IPS DF 4.7 (cell line): ENCODE measurements around the gene ANXA11.
"Not testable (repeated sequence)": the region's sequence is repeated elsewhere in the genome, so short reads cannot be mapped to it uniquely, and the experiment has no call there.

Experiments
- DNase-seq: peaks from one replicate; pipeline ENCODE4 v3.0.0-alpha.2; 2013; ENCODE audit warnings: low spot score; ENCODE audit errors: extremely low read depth

Gene ANXA11

DNA sequence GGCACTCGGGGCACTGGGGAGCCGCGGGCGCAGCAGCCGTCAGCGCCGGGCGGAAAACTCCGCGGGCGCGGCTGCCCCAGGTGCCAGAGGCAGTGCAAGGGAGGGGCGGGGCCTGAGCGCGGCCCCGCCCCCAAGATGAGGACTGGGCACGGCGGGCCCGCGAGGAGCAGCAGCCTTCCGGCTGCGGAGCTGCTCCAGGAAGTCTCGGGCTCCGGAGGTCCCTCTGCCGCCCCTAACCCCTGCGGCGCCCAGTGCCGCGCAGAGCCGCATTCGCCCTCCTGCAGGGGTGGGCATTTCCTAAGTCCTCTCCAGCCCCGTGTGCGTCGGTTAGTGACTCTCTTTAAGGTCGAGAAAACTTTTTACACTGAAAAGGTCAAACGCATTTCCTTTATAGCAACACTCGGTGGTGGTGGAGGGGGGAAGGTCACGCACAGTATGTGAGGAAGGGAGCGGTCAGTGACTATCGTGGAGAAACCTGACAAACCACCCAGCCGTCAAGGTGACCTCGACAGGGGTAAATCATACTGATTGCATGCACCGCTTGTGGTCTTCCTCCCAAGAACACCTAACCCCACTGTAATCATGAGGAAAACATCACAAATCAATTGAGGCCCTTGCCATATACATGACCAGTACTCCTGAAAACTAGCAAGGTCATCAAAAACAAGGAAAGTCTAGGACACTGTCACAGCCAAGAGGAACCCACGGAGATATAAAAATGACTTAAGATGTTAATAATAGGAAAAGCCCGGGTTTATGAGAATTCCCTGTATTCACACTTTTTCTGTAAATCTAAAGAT is at the start of gene ANXA11:
Gene ANXA11, minus strand, starts transcription at position 61 of the 800 bp plus-strand sequence. CDS start 32,676 bp downstream, outside the sequence.
- DNase-seq, result no peak

DNA sequence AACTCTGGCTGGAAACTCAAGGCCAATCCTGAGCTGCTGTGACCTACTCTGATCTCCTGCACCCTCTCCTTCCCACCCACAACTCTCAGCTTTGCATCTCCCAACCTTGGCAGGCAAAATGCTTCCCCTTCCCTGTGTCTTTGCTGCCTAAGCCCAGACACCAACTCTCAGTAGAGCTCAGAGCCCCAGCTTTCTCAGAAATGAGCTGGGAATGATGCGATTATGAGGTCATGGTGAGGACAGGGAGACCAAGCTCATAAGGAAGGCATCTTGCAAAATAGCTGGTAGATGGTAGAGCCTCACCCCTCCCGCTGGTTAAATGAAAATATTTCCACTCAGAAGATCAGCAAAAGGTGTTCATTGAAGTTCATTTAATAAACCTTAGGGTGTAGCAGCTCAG is 49.4 kb upstream of the ANXA11 start:
- DNase-seq, result not testable (repeated sequence)

DNA sequence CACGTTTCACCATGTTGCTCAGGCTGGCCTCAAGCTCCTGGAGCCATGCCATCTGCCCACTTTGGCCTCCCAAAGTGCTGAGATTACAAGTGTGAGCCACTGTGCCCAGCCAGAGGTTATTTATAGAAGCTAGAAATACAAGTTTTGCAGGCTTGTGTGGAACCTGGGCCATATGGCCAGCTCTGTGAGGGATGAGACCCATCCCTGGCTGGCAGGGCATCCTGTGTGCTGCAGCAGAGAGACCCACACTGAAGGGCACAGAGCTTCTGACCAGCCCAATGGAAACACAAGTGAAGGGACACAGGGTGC is 48.6 kb upstream of the ANXA11 start:
- DNase-seq, result not testable (repeated sequence)

DNA sequence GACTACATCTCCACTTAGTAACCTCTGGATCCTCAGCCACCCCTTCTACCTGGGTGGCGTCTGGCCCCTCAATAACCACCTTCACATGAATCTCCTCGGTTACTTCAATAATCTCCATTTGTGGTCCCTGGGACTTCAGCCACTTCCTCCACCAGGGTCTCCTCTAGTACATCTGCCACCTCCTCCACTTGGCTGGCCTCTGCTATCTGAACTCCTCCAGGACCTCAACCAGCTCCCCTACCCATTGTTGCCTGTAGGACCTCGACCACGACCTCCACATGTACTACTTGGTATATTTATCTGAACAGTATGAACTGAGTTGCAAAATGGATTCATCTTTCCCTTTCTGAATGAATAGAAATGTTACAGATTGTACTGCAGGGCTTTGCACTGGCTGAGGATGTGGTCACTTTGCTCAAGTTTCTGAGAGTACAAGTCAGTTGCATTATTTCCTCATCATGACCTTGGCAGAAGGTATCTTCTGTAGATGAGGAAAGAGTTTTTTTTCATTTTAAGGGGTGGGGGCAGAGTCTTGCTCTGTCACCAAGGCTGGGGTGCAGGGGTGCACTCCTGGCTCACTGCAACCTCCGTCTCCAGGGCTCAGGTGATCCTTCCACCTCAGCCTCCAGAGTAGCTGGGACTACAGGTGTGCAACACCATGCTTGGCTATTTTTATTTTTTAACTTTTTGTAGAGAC is 48.1 kb upstream of the ANXA11 start:
- DNase-seq, result no peak

DNA sequence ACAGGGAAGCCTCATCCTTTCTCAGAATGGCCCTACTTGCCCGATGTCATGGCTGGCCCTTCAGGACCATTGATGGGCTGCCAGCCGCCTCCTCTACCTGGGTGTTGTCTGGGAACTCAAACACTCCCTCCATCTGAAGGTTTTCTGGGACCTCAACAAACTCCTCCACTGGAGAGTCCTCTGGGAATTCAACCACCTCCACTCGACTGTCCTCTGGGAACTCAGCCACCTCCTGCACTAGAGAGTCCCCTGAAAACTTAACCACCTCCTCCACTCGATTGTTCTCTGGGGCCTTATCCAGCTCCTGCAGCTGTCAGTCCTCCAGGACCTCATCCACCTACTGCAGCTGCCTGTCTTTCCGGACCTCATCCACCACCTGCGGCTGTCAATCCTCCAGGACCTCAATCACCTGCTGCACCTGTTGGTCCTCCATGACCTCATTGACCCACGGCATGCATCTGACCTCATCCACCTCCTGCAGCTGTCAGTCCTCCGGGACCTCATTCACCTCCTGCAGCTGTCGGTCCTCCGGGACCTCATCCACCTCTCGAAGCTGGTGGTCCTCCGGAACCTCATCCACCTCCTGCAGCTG is 47.1 kb upstream of the ANXA11 start:
- DNase-seq, result no peak

DNA sequence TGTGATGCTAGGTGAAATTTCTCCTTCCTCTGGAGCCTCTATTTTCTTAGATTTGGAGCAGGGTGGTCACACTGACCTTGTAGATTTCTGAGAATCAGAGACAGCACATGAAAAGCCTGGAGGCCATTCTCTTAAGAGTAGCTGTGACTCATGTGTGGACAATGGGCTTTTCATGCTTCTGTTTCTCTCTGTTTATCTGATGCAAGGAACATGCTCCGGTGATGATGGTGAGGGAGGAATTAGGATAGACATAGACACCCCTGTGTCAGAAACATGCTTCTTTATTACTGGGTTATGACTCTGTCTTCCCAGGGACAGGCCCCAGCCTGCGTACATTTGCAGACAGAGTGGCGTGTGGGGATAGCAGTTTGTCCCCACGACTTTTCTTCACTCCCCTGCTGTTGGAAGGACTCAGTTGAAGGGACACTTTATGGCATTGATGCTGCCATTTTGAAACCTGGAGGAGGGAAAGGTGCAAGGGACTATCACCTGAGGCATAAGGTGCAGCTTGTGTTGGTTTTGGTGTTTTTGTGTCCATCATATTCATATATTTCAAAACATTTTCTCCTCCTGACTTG is 46.5 kb upstream of the ANXA11 start:
- not testable (repeated sequence) for DNase-seq

DNA sequence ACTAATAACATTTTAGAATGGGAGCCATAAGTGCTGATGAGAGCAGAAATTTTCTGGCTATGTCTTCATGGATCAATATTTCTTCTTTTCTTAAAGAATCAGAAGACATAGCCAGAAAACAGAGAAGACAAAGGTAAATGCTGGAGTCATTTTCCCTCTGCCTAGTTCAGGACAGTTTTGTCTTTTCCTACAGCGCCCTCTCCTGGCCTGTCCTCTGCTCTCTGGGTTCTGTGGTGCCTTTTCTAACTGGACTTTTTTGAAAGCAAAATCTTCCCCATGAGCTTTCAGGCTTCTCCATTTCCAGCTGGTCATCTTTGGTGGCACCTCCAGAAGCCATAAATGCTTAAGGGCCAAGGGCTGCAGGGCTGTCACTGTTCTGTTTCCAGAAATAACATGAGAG is 45.1 kb upstream of the ANXA11 start:
- DNase-seq, result not testable (repeated sequence)

DNA sequence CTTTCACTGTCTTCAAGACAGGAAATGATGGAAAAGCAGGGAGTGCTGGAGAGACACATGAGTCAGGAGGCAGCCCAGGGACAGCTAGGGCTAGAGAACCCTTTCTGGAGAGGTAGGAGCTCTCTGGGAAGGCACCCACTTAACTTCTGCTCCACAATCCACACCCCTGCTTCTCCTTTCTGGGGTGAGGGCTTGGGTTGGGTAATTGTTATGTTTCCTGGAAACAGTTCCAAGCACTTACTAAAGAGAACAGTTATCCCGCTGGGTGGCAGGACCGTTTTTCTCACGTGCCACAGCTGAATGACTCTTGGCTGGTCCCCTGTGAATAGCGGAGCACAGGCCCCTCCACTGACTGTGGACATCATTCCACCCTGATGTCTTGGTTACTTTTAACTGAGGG is 44.6 kb upstream of the ANXA11 start:
- not testable (repeated sequence) for DNase-seq

DNA sequence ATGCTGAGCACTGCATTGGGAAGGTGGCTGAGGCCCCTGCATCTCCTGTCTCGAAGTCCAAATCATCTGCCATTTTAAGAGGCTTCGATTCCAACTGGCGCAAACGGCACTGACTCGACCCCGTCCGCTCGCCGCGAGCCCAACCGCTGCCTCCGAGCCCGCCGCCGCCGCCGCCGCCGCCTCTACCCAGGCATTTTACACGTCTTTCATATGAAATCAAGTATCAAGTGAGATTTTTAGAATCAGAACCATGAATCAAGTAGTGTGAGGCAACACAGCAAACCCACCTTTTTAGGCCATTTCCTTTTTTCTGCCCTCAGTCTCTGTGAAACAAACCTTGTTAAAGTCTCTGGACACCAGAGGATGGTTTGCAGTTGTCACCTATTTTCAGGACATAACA is 42.3 kb upstream of the ANXA11 start:
- DNase-seq, result not testable (repeated sequence)

DNA sequence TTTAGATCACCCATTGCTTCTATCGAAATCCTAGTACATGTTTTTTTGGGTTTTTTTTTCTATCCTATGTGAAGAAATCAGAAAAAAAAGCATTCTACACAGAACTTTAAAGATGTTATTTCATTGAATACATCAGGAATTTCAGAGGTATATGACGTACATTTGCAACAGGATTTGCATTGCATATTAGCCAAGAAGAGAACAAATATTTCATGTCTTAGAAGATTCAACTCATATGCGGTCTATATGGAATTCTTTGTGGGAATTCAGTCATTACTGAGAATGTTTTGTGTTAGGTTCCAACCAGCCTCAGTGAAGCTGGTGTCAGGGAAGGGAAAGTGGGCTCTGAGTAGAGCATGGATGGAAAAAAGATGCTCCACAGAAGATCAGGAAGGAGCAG is 39.0 kb upstream of the ANXA11 start:
- not testable (repeated sequence) for DNase-seq

DNA sequence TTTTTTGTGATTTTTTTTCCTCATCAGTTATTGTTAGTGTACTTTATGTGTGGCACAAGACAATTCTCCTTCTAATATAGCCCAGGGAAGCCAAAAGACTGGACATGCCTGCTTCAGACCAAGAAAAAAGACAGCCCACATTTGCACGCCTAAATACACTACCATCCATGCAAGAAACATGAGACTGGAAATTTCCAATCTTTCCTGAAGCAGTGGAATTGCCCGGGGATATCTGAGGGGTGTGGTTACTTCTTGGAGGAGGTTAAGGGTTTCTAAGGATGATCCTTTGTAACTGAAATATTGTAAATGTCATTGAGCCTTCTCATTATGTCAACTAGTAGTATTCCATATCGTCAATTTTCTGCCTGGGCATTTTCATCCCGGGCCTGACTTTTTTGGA is 37.0 kb upstream of the ANXA11 start:
- DNase-seq, result not testable (repeated sequence)

DNA sequence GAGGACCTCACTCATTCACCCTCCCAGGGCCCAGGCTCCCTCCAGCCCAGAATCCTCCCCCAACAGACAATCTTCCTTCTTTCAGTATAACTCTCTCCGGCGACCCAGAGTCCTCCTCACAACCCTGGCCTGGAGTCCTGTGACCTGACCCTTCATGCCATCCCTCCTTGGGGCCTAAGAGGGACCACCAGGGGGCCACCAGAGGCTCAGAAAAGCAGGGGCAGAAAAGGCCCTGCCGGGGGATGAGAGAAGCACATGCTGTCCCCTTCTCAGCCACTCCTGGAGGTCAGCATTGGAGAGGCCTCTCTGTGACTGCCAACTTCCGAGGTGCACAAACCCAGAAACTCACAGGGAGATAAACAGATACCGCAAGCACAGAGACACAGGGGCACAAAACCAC is 31.1 kb upstream of the ANXA11 start:
- DNase-seq, result not testable (repeated sequence)

DNA sequence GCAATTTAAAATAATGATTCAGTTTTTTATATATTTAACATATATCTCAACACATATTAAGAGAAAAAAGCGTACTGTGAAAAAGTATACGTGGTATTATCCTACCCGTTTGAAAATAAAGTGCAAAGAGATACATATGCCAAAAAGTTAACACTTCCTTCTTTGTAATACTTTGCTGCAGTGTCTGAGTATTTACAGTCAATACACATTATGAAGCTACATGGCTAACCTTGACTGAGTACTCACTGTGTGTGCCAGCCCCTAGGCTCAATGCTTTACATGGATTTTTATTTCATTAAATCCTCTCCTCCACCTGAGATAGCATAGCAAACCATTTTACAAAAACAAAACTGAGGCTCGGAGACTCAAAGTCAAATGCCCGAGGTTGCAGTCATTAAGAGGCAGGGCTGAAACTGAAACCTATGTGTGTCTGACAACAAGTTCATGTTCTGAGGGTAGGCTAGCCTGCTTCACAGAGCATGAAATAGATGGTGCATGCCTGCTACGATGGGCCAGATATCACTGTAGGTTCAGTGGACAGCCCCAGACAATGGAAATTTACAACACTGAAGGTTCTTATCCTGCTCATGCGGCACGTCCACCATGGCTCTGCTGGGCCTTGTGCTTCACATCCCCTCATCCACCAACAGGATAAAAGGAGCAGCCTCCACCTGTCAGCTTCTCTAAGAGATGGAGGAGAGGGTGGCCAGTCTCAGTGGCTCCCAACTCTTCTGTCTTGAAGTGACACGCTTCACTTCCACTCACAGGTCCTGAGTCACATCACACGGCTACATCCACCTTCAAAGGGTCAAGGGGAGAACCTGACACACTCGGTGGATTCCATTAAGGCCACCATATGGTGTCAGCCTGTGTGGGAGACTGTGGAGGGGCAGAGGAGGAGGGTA is 29.2 kb upstream of the ANXA11 start:
- DNase-seq, result not testable (repeated sequence)

DNA sequence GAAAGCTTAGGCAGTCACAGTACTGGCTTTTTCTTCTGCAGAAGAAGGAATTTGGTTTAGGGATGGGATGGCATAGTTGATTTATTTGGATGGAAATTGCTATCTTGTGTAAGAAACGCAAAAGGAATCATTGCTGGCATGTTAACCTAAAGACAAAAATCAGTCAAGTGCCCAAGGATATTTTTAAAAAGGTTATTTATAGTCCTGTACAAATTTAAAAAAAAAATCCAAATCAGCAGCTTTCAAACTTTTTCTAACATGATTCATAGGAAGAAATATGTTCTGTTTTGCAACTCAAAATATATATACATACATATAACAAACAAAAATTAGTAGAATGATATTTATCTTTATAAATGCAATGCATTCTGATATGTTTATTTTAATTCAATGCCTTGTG is 28.5 kb upstream of the ANXA11 start:
- DNase-seq, result not testable (repeated sequence)

DNA sequence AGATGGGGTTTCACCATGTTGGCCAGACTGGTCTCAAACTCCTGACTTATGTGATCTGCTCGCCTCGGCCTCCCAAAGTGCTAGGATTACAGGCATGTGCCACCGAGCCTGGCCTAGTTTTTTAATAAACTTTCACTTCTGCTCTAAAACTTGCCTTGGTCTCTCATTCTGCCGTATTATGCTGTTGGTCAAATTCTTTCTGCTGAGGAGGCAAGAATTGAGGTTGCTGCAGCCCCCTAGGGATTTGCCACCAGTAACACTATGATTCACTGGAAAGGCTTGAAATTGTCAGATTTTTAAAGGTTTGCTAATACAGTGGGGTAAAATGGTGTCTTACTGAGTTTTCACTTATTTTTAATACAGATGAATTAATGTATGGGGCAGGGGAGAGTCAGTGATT is 21.4 kb upstream of the ANXA11 start:
- not testable (repeated sequence) for DNase-seq

DNA sequence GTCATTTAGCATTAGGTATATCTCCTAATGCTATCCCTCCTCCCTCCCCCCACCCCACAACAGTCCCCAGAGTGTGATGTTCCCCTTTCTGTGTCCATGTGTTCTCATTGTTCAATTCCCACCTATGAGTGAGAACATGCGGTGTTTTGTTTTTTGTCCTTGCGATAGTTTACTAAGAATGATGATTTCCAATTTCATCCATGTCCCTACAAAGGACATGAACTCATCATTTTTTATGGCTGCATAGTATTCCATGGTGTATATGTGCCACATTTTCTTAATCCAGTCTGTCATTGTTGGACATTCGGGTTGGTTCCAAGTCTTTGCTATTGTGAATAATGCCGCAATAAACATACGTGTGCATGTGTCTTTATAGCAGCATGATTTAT is 17.7 kb upstream of the ANXA11 start:
- DNase-seq, result not testable (repeated sequence)

DNA sequence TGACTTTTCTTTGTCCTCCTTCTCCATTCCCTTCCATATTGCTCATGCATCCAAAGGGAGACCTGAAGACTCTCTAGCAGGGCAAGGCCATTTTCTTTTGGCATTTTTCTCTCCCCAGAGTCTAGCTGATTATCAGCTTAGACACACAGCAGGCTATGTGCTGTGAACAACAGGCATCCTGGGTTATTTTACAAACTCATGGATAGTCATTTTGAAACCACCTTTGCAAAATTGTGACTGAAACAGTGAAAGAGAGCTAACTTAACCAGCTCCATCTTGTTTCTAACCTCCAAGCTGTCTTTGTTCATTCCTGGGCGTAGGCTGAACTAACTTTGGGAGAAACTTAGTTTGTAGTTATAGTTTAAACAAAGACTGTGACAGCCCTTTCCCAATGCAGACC is 13.5 kb upstream of the ANXA11 start:
- not testable (repeated sequence) for DNase-seq

DNA sequence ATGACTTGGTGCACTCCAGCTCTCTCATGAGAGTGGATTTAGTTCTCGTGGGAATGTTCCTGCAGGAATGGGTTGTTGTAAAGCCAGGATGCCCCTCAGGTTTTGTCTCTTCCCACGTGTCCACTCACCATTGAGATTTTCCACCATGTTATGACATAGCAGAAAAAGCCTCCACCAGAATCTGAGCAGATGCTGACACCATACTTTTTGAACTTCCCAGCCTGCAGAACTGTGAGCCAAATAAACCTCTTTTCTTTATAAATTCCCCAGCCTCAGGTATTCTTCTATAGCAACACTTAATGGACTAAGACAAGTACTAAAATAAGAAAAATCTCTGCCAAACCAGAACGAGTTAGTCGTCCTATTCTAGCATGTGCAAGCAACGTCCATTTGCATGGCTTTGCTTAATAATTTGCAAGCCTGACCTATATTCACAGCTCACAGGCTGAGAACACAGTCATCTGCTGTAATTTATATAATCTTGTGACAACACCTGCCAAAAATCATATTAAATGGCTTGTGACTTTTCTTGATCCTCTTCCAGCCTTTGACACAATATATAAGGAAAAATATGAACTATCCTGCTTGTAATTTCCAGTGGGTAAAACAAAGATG is 9.1 kb upstream of the ANXA11 start:
- DNase-seq, result not testable (repeated sequence)

DNA sequence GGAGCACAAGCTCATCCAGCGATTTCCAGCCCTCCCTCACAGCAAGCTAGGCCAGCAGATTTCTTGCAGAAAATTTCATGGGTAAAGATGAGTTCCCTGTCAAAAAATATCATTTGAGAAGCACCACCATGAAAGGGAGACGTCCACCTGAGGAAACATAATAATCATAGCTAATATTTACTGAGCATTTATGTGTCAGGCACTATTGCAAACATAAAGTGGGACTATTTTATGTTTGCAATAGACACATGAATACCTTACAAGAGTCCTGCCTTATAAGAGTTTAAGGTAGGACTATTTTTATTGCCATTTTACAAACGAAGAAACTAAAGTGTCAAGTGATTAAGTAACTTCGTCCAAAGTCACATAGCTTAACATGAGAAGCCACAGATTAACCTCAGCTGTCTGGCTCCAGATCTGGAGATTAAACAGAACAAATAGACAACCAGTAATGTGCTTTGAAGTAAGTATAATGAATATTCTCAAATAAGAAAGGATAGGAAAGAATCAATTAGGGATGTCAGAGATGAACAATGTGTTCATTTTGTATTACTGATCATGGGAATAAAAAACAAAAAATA is 7.3 kb upstream of the ANXA11 start:
- DNase-seq, result not testable (repeated sequence)

DNA sequence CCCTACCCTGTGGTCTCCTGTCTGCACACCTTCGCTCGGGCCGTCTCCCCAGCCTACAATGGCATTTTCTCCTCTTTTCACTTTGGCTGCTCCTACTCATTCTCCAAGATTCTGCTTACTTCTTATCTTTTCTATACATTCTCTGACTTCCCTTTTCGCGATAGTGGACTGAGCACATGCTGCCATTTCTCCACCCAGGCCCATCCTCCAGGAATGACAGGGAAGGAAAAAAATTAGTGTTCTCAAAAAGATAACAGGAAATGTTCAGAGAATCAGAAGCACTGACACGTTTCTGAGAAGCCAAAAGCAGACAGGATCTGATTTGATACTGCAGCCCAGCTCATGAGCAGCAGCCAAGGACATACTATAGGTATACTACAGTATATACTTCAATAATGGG is 6.4 kb upstream of the ANXA11 start:
- no peak for DNase-seq
